Left renal pelvis (tissue), 4 donors: ENCODE results near the gene BCL2L12. TPM values are rescaled to one million over a fixed set of nuclear protein-coding genes. Genes with fewer than 3 reads are reported as not detected.

ENCODE experiments used
- DNase-seq, 4 donors: peaks; one replicate each; pipeline ENCODE4 v3.0.0-alpha.2; 2013; ENCODE audit warnings: low read depth in 4 of 4, low spot score in 3 of 4
- polyA plus RNA-seq, 4 donors: library from polyadenylated mRNA; unstranded; fragments of 120-200 nt; gene quantifications; one replicate each; pipeline ENCODE4 v1.2.1, GENCODE V29; 2013; ENCODE audit not compliant: insufficient read length in 4 of 4

The BCL2L12 gene
- polyA plus RNA-seq, 4 donors: 20.6 to 36.1 (median 22.4) TPM

GRCh38 chr19:49641688-49642491 is 23.8 kb upstream of the BCL2L12 start, which contains the start of gene SCAF1:
SCAF1 (plus strand) TSS chr19:49642209; CDS start chr19:49645027, 2,818 bp downstream.
- peak; percentile 94 to 98 (median 97) for DNase-seq

- no peak for DNase-seq
These were observed 23.2 kb upstream of the BCL2L12 start for GRCh38 chr19:49642492-49643035.

- no peak for DNase-seq
These were observed 22.3 kb upstream of the BCL2L12 start for GRCh38 chr19:49643466-49643865.

- no peak for DNase-seq
These were observed 20.1 kb upstream of the BCL2L12 start for GRCh38 chr19:49645592-49645991.

- no peak for DNase-seq
These were observed 19.7 kb upstream of the BCL2L12 start for GRCh38 chr19:49645995-49646394.

- DNase-seq: no peak
These were observed 19.1 kb upstream of the BCL2L12 start for GRCh38 chr19:49646586-49646985.

GRCh38 chr19:49651029-49651819 is 14.5 kb upstream of the BCL2L12 start:
- no peak for DNase-seq

- no peak for DNase-seq
These were observed 13.7 kb upstream of the BCL2L12 start for GRCh38 chr19:49651820-49652550.

- DNase-seq: no peak
These were observed 12.9 kb upstream of the BCL2L12 start for GRCh38 chr19:49652551-49653465.

- DNase-seq: no peak
These were observed 12.3 kb upstream of the BCL2L12 start for GRCh38 chr19:49653466-49653806.

- DNase-seq: no peak
These were observed 11.2 kb upstream of the BCL2L12 start for GRCh38 chr19:49654581-49654980.

GRCh38 chr19:49655570-49656455 is 9.9 kb upstream of the BCL2L12 start:
- no peak for DNase-seq

GRCh38 chr19:49656456-49657109 is 9.2 kb upstream of the BCL2L12 start:
- DNase-seq: no peak

- no peak for DNase-seq
These were observed 8.1 kb upstream of the BCL2L12 start for GRCh38 chr19:49657493-49658138.

- DNase-seq: no peak
These were observed 7.6 kb upstream of the BCL2L12 start for GRCh38 chr19:49658139-49658517.

- DNase-seq: no peak
These were observed 6.9 kb upstream of the BCL2L12 start for GRCh38 chr19:49658566-49659442.
